Measurements from ENCODE around the gene SUPT3H. TPM values are rescaled to one million over a fixed set of nuclear protein-coding genes. Genes with fewer than 3 reads are reported as not detected.

The SUPT3H gene
- total RNA-seq, 1 donor from 2014 or later = 23.2 TPM

GRCh38 chr6:44825273-44825672 is 552.5 kb downstream of the SUPT3H start:
- Mint-ChIP-seq H3K9me3 (no peaks in the 10 kb centered on the region), H3K27ac (no peak overlapping the region), H3K4me3 (no peak overlapping the region), H3K4me1 (peaks cover 42% of the 10 kb centered on the region), H3K36me3 (peaks cover 2% of the 10 kb centered on the region), H3K27me3 (ENCODE audit: low read depth) (no peaks in the 10 kb centered on the region)
- TF ChIP-seq, protein P1, sequence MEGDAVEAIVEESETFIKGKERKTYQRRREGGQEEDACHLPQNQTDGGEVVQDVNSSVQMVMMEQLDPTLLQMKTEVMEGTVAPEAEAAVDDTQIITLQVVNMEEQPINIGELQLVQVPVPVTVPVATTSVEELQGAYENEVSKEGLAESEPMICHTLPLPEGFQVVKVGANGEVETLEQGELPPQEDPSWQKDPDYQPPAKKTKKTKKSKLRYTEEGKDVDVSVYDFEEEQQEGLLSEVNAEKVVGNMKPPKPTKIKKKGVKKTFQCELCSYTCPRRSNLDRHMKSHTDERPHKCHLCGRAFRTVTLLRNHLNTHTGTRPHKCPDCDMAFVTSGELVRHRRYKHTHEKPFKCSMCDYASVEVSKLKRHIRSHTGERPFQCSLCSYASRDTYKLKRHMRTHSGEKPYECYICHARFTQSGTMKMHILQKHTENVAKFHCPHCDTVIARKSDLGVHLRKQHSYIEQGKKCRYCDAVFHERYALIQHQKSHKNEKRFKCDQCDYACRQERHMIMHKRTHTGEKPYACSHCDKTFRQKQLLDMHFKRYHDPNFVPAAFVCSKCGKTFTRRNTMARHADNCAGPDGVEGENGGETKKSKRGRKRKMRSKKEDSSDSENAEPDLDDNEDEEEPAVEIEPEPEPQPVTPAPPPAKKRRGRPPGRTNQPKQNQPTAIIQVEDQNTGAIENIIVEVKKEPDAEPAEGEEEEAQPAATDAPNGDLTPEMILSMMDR (IDR thresholded peaks at IDR 0.05; ENCODE audit: unreplicated experiment) = no peak
- DNase-seq (ENCODE audit: low spot score in 2 of 2, unreplicated experiment in 2 of 2) = no peak

- DNase-seq (ENCODE audit: low spot score in 2 of 2, unreplicated experiment in 2 of 2) = no peak
- Mint-ChIP-seq H3K27ac (no peak overlapping the region), H3K9me3 (no peaks in the 10 kb centered on the region), H3K4me3 (no peak overlapping the region), H3K27me3 (ENCODE audit: low read depth) (no peaks in the 10 kb centered on the region), H3K36me3 (peaks cover 2% of the 10 kb centered on the region), H3K4me1 (peaks cover 34% of the 10 kb centered on the region)
- TF ChIP-seq, protein P1 (IDR thresholded peaks at IDR 0.05; ENCODE audit: unreplicated experiment) = no peak
Measured at GRCh38 chr6:44824567-44824966, 553.2 kb downstream of the SUPT3H start.

- Mint-ChIP-seq H3K9me3 (peaks cover 21% of the 10 kb centered on the region), H3K4me1 (peaks cover 4% of the 10 kb centered on the region), H3K36me3 (peaks cover 19% of the 10 kb centered on the region), H3K27ac (no peak overlapping the region), H3K27me3 (ENCODE audit: low read depth) (no peaks in the 10 kb centered on the region), H3K4me3 (no peak overlapping the region)
- DNase-seq (ENCODE audit: low spot score in 2 of 2, unreplicated experiment in 2 of 2) = no peak
- TF ChIP-seq, protein P1 (IDR thresholded peaks at IDR 0.05; ENCODE audit: unreplicated experiment) = no peak
Measured at GRCh38 chr6:44820759-44821158, 557.0 kb downstream of the SUPT3H start.

DNA sequence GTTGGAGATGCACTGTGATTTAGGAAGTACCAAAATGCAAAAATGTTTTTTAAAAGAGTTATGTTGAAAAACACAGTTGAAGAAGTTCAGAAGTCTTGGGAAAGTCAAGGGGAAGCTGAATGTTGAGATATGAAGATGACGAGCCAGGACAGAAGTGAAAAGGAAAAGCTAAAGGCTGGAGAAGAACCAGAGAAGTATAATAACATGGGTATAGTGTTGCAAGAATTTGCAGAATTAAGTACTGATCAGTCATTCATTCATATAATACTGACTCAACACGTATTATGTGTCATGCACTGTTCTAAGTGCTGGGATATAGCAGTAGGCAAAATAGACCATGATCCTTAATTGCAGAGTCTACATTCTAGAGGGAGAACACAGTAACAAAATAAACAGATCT is 557.4 kb downstream of the SUPT3H start:
- DNase-seq (ENCODE audit: low spot score in 2 of 2, unreplicated experiment in 2 of 2) = no peak
- TF ChIP-seq, protein P1 (IDR thresholded peaks at IDR 0.05; ENCODE audit: unreplicated experiment) = no peak
- H3K36me3 Mint-ChIP-seq = peaks cover 19% of the 10 kb centered on the region
- H3K4me1 Mint-ChIP-seq = peaks cover 2% of the 10 kb centered on the region
- no peak overlapping the region for H3K4me3 Mint-ChIP-seq
- H3K27me3 Mint-ChIP-seq (ENCODE audit: low read depth) = no peaks in the 10 kb centered on the region
- H3K9me3 Mint-ChIP-seq = peaks cover 21% of the 10 kb centered on the region
- H3K27ac Mint-ChIP-seq = no peak overlapping the region

DNA sequence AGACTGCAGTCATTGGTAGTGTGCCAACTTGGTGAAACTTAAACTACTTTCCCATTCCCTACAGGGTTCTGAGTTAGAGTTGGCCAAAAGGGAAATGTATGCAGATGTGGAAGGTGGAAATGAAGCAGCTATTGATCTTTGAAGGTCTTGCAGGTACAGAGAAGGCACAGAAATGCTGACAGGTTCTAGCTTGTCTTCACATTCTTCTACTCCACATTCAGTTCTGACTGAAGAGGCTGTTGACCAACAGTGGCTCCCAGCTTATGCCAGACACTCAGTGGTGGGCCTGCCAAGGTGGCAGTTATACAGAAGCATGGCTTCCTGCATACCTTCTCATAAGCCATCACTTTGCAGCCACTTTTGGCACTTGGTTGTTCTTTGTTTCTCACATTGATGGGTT is 566.3 kb downstream of the SUPT3H start:
- H3K36me3 Mint-ChIP-seq = peaks cover 2% of the 10 kb centered on the region
- H3K4me1 Mint-ChIP-seq = peaks cover 25% of the 10 kb centered on the region
- TF ChIP-seq, protein P1 (IDR thresholded peaks at IDR 0.05; ENCODE audit: unreplicated experiment) = no peak
- no peaks in the 10 kb centered on the region for H3K27me3 Mint-ChIP-seq (ENCODE audit: low read depth)
- no peak overlapping the region for H3K4me3 Mint-ChIP-seq
- DNase-seq (ENCODE audit: low spot score in 2 of 2, unreplicated experiment in 2 of 2) = no peak
- H3K27ac Mint-ChIP-seq = no peak overlapping the region
- peaks cover 5% of the 10 kb centered on the region for H3K9me3 Mint-ChIP-seq

DNA sequence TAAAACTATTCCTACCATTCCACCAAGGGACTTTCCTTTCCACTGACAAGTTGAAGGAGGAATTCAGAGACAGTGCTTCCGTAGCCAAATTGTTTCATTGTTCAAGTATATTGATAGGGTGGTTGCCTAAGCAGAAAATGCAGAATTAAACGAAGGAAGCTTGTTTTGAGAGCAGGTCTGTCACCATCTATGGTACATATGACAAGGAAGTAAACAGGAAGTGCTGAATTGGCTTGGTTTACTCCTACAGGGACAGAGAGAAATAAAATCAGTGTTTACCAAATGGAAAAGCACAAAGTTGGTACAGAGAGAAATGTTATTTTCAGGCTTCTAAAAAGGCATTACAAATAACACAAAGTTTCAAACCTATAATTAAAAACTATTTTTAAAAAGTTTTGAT is 568.5 kb downstream of the SUPT3H start:
- no peak overlapping the region for H3K4me3 Mint-ChIP-seq
- no peak overlapping the region for H3K27ac Mint-ChIP-seq
- H3K27me3 Mint-ChIP-seq (ENCODE audit: low read depth) = no peaks in the 10 kb centered on the region
- DNase-seq (ENCODE audit: low spot score in 2 of 2, unreplicated experiment in 2 of 2) = no peak
- no peaks in the 10 kb centered on the region for H3K9me3 Mint-ChIP-seq
- peaks cover 35% of the 10 kb centered on the region for H3K4me1 Mint-ChIP-seq
- TF ChIP-seq, protein P1 (IDR thresholded peaks at IDR 0.05; ENCODE audit: unreplicated experiment) = no peak
- no peaks in the 10 kb centered on the region for H3K36me3 Mint-ChIP-seq
